ENCODE measurements around the gene GLOD4. TPM values are rescaled to one million over a fixed set of nuclear protein-coding genes. Genes with fewer than 3 reads are reported as not detected.

The GLOD4 gene
- total and polyA plus RNA-seq, 10 of the 15 experiments (the other 5 are each of a cell fraction or from before 2014, with no cell fraction given): 40.8 to 107 (median 81.2) TPM

DNA sequence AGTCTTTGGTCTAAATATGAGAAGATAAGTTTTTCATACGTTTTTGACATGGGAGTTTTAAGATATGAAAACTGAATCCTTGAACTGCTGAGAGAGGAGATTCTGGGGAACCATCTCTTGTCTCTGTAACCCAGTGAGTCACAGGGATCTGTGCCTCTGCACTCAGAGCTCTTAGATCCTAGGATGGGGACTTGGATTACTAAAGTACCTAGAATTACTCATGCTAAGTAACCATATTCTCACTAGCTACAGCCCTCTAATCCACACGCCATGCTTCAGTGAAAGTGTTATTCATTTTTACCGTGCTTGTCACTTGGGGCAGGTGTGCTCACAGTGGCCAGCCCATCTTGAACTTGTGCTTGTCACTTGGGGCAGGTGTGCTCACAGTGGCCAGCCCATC lies 2.1 kb upstream of the GLOD4 start (continued):
- TF ChIP-seq BCL3 (IDR thresholded peaks at IDR 0.05; ENCODE audit: borderline replicate concordance, insufficient read depth, low read depth, low read length, poor library complexity, severe bottlenecking) (no peak), SRF (IDR thresholded peaks at IDR 0.05; ENCODE audit: low read depth in 2 of 2, low read length in 2 of 2) (no peak), KDM1A (IDR thresholded peaks at IDR 0.05; ENCODE audit: borderline replicate concordance) (no peak), CREM (IDR thresholded peaks at IDR 0.05; ENCODE audit: low read depth) (no peak), SMAD1 (IDR thresholded peaks at IDR 0.05; ENCODE audit: low read depth, partially characterized antibody) (no peak), PAX8 (IDR thresholded peaks at IDR 0.05) (no peak), NFYA (IDR thresholded peaks at IDR 0.05; ENCODE audit: borderline replicate concordance, low read depth, low read length) (no peak), DPF2 (IDR thresholded peaks at IDR 0.05) (no peak), HDAC6 (IDR thresholded peaks at IDR 0.05; ENCODE audit: unreplicated experiment) (no peak), HDGF (IDR thresholded peaks at IDR 0.05) (no peak)
- TF ChIP-seq, protein P1, sequence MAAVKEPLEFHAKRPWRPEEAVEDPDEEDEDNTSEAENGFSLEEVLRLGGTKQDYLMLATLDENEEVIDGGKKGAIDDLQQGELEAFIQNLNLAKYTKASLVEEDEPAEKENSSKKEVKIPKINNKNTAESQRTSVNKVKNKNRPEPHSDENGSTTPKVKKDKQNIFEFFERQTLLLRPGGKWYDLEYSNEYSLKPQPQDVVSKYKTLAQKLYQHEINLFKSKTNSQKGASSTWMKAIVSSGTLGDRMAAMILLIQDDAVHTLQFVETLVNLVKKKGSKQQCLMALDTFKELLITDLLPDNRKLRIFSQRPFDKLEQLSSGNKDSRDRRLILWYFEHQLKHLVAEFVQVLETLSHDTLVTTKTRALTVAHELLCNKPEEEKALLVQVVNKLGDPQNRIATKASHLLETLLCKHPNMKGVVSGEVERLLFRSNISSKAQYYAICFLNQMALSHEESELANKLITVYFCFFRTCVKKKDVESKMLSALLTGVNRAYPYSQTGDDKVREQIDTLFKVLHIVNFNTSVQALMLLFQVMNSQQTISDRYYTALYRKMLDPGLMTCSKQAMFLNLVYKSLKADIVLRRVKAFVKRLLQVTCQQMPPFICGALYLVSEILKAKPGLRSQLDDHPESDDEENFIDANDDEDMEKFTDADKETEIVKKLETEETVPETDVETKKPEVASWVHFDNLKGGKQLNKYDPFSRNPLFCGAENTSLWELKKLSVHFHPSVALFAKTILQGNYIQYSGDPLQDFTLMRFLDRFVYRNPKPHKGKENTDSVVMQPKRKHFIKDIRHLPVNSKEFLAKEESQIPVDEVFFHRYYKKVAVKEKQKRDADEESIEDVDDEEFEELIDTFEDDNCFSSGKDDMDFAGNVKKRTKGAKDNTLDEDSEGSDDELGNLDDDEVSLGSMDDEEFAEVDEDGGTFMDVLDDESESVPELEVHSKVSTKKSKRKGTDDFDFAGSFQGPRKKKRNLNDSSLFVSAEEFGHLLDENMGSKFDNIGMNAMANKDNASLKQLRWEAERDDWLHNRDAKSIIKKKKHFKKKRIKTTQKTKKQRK (IDR thresholded peaks at IDR 0.05; ENCODE audit: low read depth, low read length): no peak
- TF ChIP-seq, protein P2, sequence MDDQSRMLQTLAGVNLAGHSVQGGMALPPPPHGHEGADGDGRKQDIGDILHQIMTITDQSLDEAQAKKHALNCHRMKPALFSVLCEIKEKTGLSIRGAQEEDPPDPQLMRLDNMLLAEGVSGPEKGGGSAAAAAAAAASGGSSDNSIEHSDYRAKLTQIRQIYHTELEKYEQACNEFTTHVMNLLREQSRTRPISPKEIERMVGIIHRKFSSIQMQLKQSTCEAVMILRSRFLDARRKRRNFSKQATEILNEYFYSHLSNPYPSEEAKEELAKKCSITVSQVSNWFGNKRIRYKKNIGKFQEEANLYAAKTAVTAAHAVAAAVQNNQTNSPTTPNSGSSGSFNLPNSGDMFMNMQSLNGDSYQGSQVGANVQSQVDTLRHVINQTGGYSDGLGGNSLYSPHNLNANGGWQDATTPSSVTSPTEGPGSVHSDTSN (IDR thresholded peaks at IDR 0.05; ENCODE audit: insufficient replicate concordance, low read depth, low read length): no peak

Data from GM12878 (cell line).